Hepatocyte (in vitro differentiated cells): Measurements from ENCODE around the gene PRRX1.

Experiments
- EZH2 ChIP-seq: fragments of 200-600 bp; sonication (generic); IDR thresholded peaks from 2 replicates; pipeline ENCODE4 v1.6.1; 2016; ENCODE audit warnings: antibody characterized with exemption, mild to moderate bottlenecking, borderline replicate concordance
- TF ChIP-seq, protein P1 (sequence below): fragments of 200-600 bp; sonication (generic); IDR thresholded peaks from 2 replicates; pipeline ENCODE4 v1.5.1; 2016; ENCODE audit warnings: antibody characterized with exemption, mild to moderate bottlenecking; ENCODE audit not compliant: poor library complexity

DNA sequence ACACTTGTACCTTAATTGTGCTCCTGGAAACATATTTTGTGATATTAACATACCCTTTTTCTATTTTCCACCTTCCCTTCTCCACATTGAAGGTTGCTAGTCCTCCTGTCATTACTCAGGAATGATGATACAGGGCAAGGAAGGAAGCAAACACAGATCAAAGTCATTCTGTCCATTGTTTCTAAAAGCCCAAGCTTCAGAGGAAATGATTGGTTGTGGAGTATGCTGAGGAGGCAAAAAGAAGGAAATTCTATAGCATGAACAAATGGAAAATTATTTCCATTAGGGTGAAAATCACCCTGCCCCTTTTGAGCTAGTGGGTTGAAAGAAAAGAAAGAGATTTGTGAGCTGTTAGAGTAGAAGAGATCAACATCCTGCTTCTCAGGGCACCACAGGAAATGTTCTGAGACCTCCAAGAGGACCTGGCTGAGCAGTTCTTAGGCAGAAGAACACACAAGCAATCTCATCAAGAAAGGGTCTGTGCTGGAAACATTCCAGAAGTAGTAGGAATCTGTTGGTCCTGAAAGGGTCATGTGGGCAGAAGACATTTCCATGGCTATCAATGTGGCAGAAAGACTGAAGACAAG is 29.0 kb upstream of the PRRX1 start:
- TF ChIP-seq, protein P1, sequence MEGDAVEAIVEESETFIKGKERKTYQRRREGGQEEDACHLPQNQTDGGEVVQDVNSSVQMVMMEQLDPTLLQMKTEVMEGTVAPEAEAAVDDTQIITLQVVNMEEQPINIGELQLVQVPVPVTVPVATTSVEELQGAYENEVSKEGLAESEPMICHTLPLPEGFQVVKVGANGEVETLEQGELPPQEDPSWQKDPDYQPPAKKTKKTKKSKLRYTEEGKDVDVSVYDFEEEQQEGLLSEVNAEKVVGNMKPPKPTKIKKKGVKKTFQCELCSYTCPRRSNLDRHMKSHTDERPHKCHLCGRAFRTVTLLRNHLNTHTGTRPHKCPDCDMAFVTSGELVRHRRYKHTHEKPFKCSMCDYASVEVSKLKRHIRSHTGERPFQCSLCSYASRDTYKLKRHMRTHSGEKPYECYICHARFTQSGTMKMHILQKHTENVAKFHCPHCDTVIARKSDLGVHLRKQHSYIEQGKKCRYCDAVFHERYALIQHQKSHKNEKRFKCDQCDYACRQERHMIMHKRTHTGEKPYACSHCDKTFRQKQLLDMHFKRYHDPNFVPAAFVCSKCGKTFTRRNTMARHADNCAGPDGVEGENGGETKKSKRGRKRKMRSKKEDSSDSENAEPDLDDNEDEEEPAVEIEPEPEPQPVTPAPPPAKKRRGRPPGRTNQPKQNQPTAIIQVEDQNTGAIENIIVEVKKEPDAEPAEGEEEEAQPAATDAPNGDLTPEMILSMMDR: no peak
- no peak for TF ChIP-seq EZH2
